NCI-H446 (cell line): ENCODE data around the gene PEA15.

Experiments used
- DNase-seq, 2 experiments: peaks; one replicate each; lab custom pipeline; 2025; lab: John Stamatoyannopoulos, UW

Gene PEA15, protein sequence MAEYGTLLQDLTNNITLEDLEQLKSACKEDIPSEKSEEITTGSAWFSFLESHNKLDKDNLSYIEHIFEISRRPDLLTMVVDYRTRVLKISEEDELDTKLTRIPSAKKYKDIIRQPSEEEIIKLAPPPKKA

DNA sequence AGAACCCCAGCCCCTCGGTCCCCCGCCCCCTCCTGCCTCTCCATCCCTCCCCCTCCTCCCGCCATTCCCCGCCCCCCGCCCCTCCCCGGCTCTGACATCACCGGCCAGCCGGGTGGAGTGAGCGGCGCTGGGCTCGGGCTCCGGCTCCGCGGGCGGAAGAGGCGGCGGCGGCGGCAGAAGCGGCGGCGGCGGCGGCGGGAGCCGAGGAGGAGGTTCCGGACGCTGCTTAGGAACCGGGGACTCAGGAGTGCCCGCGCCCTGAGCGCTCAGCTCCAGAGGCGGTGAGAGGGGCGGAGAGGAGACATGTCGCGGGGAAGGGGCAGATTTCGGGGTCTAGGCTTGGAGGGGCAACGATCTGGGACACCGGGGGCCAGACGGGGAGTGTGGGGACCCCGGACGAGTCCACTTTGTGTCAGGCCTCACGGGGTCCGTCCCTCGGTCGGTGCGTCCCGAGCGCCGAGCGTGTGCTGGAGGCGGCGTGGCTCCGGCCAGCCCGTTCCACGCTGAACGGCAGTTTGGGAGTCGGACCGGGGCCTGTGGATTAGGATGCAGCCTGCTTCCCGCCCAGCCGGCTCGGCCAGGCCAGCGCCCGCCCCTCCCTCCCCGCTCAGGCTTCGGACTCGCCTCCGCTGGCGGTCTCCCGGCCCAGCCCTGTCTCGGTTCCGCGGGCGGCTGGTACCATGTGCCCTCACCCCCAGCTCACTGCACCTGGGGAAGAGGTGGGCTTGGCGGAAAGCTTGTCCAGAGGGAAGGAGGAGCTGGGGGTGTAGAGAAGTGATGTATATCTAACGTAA, at the start of gene PEA15:
Gene PEA15, plus strand, starts transcription at position 143 of the 794 bp plus-strand sequence. CDS start 6,161 bp downstream, outside the sequence.
- DNase-seq = peak in 1 of 2 experiments; percentile 71

DNA sequence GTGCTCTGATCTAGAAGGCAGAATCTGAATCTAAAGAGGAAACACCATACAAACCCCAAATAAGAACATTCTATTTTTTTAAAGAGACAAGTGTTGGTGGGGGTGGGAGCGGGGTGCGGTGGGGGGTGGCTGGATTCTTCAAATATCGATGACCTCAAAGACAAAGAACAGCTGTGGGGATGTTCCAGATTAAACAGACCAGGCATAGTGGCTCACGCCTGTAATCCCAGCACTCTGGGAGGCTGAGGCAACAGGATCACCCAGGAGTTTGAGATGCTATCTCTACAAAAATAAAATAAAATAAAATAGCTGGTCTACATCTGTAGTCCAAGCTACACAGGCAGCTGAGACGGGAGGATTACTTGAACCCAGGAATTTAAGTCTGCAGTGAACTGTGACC, 48.8 kb upstream of the PEA15 start:
- no peak for DNase-seq

DNA sequence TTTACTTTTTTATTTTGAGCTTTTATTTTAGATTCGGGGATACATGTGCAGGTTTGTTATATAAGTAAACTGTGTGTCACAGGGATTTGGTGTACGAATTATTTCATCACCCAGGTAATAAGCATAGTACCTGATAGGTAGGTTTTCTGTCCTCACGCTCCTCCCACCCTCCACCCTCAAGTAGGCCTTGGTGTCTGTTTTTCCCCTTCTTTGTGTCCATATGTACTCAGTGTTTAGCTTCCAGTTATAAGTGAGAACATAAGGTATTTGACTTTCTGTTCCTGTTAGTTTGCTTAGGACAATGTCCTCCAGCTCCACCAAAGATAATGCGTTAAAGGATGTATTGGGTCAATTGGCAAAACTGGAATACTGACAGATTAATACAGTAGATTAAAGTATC, 48.0 kb upstream of the PEA15 start:
- DNase-seq = no peak

DNA sequence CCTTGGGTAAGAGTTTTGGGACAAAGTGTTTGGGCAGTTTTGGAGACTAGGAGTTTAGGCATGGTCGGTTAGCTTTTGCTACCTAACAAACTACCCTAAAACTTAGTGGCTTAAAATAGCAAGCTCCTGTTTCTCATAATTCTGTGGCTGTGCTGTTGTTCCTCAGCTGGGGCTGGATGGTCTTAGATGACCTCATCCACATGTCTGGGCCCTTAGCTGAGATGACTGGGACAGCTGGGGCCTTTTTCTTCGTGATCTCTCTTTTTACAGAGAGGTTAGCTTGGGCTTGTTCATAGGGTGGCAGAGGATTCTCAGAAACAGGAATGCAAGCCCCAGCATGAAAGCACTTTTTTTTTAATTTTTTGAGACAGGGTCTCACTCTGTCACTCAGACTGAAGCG, 47.2 kb upstream of the PEA15 start:
- DNase-seq = no peak

DNA sequence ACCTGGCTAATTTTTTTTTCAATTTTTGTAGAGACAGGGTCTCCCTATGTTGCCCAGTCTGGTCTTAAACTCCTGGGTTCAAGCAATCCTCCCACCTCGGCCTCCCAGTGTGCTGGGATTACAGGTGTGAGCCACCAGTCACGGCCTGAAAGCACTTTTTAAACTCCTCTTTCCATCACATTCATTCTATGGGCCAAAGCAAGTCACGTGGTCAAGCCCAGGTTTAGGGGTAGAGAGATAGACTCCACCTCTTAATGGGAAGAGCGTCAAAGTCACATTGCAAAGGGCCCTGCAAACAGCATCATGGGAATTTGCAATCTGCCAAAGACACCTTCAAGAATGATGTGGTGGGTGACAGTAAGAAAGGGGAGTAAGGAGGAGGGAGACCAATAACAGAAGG, 46.6 kb upstream of the PEA15 start:
- no peak for DNase-seq

DNA sequence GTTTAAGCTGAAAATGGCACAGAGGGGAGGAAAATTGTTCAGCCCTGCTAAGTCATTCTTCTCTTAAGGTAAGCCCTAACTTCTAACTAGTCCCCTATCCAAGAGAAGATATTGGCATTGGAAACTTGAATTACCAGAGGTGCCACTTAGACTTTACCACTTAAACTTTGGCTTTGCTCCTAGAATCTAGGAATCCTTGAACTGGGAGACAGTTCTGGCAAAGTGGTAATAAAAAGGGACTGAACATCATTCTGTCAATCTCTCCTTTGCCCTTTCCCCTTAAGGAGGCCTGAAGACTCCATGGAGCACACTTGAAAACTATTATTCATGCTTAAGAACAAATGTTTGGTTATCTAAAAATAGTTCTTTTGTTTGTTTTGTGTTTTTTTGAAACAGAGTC, 45.3 kb upstream of the PEA15 start:
- no peak for DNase-seq

DNA sequence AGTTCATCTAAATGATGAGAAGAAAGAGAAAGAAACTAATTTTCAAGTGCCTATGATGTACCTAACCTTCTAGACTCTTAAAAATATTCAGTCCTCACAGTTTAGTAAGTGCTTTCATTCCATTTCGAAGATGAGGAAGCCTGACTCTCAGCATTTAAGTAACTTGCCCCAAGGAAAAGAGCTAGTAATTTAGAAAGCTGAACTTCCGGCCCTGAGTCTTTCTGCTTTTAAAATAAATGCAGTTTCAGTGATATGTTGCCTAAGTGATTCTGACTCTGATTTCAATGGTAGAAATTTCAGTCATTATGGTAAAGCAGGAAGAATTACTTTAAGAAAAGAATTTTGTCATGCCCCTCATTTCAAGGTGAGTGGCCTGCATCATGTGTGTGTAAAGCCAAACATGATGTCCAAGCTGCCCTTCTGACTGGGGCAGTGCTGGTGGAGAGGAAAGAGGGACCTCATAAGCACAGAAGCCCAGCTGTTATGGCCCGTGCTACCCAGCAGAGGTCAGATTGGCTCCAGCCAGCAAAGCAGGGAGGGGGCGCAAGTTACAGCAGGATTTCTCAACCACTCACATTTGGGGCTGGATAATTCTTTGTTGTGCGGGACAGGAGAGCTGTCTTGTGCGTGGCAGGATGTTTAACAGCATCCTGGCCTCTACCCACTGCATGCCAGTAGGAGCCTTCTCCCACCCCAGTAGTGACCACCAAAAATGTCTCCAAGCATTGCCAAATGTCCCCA, 43.0 kb upstream of the PEA15 start:
- DNase-seq = no peak

DNA sequence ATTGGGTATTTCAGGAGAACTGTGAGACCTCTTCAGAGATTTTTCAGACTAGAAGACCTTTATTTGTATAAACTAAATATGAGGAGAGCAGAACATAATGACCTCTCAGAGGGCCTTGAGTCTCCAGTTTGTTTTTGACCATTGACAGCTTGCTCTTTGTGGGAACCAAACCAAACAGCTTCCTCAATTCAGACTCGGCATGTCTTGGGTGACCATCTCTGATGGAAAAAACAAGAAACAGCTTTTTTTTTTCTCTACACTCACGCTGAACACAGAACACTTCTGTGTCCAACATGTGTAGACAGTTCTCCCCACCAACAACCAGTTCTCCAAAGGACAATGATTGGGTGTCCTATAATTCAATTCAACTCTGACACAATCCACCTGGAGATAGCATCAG, 42.3 kb upstream of the PEA15 start:
- no peak for DNase-seq

DNA sequence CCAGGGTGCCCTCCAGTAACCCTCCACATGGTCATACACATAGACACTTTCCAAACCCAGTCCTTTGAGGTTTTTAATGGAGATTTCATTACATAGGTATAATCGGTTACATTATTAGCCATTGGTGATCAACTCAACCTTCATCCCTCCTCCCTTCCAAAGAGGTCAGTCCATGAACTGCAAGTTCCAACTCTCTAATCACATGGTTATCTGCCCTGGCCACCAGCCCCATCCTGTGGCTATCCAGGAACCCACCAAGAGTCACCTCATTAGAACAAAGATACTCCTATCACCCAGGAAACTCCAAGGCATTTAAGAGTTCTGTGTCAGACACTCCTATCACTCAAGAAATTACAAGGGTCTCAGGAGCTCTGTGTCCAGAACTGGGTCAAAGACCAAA, 41.6 kb upstream of the PEA15 start:
- no peak for DNase-seq

DNA sequence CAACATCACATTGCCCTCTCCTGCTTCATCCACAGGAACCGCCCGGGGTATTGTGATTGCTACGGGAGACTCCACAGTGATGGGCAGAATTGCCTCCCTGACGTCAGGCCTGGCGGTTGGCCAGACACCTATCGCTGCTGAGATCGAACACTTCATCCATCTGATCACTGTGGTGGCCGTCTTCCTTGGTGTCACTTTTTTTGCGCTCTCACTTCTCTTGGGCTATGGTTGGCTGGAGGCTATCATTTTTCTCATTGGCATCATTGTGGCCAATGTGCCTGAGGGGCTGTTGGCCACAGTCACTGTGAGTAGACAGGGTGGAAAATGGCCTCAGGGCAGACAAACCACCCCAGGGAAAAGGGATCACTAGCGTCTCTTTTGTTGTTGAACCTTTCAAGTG, 41.1 kb upstream of the PEA15 start:
- DNase-seq = no peak

DNA sequence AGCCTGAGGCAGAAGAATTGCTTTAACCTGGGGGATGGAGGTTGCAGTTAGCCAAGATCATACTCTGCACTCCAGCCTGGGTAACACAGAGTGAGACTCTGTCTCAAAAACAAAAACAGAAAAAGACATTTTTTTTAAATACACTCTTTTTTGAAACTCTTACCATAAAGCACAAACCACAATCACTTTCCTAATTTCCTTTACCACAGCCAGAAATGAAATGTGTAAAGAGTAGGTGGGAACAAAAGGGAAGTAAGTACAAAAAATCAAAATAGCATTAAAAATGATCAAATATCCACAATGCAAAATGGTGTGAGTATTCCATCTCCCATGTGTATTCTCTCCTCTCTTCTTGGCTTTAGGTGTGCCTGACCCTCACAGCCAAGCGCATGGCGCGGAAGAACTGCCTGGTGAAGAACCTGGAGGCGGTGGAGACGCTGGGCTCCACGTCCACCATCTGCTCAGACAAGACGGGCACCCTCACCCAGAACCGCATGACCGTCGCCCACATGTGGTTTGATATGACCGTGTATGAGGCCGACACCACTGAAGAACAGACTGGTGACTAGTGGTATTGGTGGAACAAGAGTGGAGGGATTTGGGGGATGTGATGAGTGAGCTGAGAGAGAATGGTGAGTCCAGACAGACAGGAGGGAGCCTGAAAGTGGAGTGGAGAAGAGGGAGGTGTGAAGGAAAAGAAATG, 38.9 kb upstream of the PEA15 start:
- DNase-seq = no peak

DNA sequence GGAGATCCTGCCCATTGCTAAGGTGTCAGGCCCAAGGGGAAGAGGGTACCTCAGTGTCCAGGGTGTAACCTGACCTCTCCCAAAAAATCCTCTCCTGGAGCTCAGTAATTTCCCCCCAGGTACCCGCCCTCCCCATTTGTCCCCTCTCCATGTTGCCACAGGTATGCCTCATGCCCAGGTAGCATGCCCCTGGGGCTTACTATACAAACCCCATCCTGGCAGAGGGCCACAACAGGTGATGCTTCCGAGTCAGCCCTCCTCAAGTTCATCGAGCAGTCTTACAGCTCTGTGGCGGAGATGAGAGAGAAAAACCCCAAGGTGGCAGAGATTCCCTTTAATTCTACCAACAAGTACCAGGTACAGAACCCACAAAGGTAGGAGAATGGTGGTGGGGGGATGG, 38.1 kb upstream of the PEA15 start:
- DNase-seq = no peak

DNA sequence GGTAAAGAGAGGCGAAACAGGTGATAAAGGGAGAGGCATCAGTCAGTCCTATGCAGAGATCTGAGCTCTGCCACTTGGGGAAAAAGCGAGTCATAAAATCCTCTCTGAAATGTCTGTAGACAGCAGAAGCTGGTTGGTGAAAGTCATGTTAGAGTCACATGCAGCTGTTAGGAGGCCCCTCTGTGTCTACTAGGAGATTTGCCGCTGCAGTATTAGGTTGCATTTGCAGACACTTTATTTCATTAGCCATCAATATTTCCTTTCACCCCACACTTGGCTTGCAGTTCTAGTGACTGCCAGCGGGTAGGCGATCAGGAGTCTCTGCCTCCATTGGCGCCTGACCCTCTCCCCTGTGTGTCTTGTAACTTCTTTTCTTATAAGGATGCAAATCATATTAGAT, 37.6 kb upstream of the PEA15 start:
- no peak for DNase-seq

DNA sequence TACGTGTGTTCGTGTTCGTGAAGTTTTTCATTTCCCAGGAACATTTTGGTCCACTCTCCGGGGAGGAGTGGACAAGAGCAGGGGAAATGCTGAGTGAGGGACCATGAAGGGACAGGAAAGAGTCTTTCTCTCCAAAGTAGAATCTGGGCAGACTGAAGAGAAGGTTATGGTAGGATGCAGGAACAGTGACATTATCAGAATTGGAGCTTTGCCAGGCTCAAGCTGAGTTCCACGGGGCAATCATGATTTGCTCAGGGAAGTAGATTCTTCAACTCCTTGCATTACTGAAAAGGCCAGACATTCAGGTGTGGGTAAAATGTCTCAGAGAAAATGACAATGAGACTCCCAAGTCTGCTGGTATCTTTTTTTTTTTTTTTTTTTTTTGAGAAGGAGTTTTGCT, 37.2 kb upstream of the PEA15 start:
- DNase-seq = no peak

DNA sequence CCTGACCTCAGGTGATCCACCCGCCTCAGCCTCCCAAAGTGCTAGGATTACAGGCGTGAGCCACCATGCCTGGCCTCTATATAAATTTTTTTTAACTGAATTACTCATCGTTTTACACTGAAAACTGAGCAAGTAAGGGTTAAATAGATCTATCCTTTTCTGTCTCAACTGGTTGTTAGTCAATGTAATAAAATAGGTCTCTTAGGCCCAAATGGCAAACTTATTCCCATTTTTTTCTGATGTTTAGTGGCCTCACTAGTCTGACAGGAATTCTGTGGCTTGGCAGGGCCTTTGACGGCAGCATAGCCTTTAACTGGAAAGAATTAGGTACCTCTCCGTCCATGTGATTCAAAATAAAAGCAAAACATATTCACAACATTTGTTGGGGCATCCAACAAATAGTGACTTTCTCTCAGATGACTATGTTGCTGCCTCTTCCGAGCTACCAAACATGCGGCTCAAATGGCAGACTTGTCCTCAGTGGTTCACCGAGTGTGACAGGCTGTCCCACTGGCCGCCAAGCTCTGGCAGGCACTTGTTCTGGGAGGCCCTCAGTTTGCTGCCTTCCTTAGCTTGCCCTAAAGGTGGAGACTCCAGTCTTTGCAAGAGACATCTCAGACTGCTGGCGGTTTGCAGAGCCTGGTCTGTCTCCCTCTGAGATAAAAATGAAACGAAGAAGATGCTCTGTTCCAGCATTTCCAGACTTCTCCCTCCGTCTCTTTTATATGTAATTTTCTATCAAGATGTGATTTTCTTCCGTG, 36.4 kb upstream of the PEA15 start:
- no peak for DNase-seq

DNA sequence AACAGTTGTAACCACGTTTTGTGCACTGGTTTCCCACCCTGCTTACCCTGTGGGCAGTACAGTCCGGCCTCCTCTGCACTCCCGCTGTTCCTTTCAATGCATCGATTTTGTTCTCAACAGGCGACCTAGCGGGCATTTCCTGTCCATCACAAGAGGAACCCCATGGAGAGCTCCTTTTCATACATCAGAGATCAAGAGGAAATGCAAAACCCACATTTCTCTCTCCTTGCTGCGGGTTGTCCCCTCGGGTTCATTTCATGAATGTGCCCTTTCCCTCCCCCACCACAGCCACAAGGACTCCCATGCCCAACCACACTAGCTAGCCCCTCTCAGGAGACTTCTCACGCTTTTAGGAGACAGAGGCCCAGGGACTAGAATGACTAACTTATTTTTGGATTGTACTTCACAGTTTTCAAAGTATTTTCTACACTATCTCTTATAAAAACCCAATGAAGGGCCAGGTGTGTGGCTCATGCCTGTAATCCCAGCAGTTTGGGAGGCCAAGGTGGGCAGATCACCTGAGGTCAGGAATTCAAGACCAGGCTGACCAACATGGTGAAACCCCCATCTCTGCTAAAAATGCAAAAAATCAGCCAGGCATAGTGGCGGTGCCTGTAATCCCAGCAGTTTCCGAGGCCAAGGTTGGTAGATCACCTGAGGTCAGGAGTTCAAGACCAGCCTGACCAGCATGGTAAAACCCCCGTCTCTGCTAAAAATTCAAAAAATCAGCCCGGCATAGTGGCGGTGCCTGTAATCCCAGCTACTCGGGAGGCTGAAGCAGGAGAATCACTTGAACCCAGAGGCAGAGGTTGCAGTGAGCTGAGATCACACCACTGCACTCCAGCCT, 35.4 kb upstream of the PEA15 start:
- no peak for DNase-seq

DNA sequence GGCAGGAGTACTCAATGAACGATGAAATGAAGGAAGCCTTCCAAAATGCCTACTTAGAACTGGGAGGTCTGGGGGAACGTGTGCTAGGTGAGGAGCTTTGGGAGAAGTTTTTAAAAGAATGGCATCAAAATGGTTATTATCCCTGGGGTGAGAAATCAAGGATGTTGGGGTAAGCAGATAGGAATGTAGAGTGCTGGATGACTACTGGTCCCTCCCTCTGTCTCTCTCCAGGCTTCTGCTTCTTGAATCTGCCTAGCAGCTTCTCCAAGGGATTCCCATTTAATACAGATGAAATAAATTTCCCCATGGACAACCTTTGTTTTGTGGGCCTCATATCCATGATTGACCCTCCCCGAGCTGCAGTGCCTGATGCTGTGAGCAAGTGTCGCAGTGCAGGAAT, 33.8 kb upstream of the PEA15 start:
- no peak for DNase-seq

DNA sequence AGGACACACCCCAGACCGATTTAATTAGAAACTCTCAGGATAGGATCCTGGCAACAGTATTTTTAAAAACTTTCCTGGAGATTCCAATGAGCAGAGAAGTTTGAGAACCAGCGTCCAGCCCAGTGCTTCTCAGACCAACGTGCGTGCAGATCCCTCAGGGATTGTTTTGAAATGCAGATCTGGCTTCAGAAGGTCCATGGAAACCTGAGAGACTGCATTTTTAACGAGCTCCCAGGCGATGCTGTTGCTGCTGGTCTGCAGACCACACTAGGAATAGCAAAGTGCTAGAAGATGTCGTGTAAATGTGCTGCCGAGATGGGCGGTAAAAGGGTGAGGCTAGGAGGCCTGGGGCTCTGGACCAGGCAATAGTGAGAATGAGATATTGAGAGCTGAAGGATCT, 33.2 kb upstream of the PEA15 start:
- DNase-seq = no peak

DNA sequence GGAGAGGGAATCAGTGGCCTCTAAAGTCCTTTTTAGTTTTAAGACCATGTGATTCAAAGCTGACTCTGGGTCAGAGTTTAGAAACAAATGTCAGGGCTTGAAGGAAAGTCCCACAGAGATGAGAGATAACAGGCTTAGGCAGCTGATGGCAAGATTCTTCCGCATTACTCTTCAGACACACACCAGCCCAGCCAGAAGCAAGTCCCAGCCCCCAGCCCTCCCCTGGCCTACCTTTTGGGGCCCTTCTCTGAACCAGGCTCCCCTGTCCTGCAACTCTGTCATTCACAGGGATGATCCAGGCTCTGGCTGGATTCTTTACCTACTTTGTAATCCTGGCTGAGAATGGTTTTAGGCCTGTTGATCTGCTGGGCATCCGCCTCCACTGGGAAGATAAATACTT, 28.0 kb upstream of the PEA15 start:
- DNase-seq = no peak

DNA sequence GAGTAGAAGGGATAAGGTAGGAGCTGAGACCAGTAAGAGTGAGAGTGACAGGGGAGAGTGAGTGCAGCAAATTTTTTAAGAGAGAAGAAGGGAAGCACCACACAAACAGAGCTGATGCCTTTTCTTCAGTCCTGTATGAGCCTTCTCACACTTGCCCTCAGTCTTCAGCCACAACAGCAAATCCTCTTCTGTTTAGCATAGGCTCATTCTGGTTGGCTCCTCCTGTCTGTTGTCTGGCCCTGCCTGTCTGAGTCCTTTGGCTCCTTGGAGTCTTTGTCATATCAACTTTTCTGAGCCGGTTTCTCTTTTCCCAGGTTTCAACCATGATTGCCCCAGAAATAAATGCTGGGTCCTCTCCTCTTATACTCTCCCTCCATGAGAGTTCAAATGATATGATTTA, 27.5 kb upstream of the PEA15 start:
- DNase-seq = no peak

DNA sequence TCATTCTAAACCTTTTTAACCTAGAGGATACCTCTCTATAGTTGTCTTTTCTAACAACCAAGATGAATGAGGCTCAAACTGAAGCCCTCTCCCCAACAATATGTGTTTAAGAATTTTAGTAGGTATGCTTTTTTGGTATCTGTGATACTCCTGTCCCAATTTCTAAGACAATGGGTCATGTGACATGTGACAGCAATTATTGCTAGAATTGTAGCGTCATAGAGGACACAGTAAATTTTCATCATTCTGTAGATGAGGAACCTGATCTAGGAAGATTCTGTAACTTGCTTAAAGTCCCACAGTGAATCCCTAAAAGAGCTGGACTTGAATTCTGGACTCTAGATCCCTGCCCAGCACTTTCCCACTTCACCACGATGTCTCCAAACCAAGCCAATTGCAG, 26.5 kb upstream of the PEA15 start:
- DNase-seq = no peak
